KG1 (cell line): ENCODE results near the gene KLHL2.
"Not testable (repeated sequence)": the region's sequence is repeated elsewhere in the genome, so short reads cannot be mapped to it uniquely, and the experiment has no call there.

Experiments used
- DNase-seq: peaks from one replicate; lab custom pipeline; 2025; lab: John Stamatoyannopoulos, UW

The KLHL2 gene

GRCh38 chr4:165330666-165331065, 123.3 kb downstream of the KLHL2 start:
- DNase-seq = no peak

DNA sequence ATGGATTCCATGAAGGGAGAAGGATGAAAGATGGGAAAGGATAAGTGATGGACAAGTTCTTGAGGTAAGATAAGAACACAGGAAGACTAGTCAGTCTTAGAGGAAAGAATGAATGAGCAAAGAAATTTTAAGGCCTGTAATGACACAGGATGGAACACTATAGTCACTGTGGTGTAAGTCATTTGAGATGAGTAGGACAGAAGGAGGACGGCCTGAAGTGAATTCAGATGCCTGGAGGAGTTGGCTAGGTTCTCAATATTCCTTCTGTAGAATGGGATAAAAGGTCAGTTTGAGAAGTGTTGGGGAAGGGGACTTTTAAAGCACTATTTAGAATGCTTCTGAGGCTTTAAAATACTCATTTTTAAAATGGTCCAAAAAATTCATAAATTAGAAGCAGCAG, 124.0 kb downstream of the KLHL2 start:
- no peak for DNase-seq

DNA sequence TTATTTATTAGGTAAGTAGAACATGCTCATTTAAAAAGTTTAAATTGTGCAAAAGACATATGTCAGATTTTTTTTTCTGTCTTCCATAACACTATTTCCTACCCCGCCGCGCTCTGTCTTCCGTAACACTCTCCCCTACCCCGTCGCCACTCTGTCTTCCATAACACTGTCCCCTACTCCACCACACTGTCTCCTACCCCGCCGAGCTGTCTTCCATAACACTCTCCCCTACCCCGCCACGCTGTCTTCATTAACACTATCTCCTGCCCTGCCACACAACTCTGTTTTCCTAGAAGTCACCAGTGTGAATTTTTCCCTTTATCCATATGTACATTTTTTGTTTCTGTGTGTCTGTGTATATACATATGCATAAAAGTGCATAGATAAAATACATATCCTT, 124.5 kb downstream of the KLHL2 start:
- DNase-seq = no peak

DNA sequence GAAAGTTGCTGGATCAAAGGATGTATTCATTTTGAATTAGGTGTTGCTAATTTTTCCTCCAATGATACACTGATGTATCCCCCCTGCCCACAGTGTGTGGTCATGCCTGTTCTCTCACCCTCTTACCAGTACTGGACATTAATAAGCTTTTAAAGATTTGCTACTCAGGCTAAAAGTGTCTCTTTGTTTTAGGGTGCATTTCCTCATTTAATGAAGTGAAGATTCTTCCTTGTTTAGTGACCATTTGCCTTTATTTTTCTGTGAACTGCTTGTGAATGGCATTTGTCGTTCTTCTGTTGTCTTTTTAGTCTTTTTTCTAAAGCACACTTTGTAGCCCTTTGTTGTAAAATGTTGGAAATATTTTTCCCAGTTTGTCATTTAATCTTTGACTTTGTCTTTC, 125.1 kb downstream of the KLHL2 start:
- no peak for DNase-seq

GRCh38 chr4:165335163-165335703, 127.9 kb downstream of the KLHL2 start:
- DNase-seq = no peak

- DNase-seq = no peak
Observed at GRCh38 chr4:165336743-165337142, 129.4 kb downstream of the KLHL2 start.

- not testable (repeated sequence) for DNase-seq
Observed at GRCh38 chr4:165342340-165342739, 135.0 kb downstream of the KLHL2 start.

GRCh38 chr4:165343353-165344191, 136.2 kb downstream of the KLHL2 start:
- no peak for DNase-seq

DNA sequence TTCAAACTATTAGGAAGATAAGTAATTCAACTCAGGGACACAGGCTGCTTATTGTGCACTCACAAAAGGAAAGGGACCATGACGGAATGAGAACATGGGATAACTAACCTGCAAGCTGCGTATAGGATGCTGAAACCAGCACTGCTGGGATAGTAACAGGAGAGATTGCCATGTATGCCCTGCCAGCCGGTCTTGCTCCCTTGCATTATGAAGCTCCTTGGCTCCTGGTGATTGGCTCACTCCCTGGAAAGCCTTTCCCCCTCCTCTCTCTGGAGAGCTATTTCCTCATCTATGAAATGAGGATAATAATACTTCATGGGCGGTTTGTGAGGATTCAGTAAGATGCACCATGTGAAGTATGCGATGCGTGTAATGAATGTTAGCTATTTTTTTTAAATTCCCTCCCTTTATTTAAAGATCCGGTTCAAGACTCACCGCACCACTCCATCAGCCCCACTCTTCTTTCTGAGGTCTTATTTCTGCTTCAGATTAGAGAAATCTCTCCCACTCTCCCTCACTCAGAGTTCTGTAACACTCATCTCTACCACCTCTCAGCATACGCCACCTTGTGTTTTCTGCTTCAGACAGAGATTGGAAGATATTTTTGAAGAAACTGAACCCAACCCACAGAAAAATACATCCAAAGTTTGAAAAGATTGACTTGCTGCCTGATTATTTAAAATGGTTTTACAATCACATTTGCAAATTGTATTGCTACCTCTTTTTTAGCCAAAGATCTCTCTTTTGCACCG, 138.5 kb downstream of the KLHL2 start:
- DNase-seq = no peak

GRCh38 chr4:165347647-165348569, 140.5 kb downstream of the KLHL2 start:
- DNase-seq = no peak

DNA sequence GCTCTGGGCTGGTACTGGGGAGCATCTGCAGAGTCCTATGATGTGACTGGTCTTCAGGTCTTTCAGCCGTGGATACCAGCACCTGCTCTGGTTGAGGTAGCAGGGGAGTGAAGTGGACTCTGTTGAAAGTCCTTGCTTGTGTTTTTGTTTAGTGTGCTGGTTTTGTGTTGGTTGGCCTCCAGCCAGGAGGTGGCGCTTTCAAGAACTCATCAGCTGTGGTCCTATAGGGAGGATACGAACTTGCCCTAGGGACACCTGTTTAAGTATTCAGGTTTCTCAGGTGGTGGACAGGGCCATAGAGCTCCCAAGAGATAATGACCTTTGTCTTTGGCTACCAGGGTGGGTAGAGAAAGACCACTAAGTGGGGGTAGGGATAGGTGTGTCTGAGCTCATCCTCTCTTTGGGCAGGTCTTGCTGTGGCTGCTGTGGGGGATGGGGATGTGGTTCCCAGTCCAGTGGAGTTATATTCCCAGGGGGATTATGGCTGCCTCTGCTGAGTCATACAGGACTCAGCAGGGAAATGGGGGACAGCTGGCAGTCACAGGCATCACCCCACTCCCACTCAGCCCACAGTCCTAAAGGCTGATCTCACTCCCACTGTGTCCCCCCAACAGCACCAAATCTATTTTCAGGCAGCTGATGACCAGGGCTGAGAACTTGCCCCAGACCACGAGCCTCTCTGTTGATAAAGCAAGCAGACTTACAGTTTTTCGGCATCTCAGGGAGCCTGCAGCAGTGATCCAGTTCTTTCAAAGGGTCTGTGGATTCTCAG, 144.2 kb downstream of the KLHL2 start:
- DNase-seq = no peak

GRCh38 chr4:165355900-165356300, 148.5 kb downstream of the KLHL2 start:
- no peak for DNase-seq

- no peak for DNase-seq
Observed at GRCh38 chr4:165359506-165359905, 152.1 kb downstream of the KLHL2 start.

- DNase-seq = no peak
Observed at GRCh38 chr4:165360041-165360695, 152.8 kb downstream of the KLHL2 start.

- DNase-seq = no peak
Observed at GRCh38 chr4:165360985-165361670, 153.8 kb downstream of the KLHL2 start.

DNA sequence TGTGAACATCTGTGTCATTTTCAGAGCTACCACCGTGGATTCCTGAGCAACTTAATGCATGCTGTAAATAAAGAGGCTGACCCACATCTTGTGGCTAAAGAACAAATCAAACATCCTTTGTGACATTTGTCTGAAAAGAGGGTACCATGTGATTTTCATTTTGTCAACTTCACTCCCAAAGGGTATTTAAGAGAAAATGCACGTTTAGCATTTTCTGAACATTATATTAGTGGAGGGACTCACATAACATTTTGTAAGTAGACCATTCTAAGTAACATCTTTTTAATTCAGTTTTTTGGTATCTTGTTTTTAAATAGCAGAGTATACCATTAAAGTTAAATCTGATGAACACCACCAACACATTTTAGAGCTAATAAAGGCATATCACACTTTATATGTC, 154.4 kb downstream of the KLHL2 start:
- DNase-seq = no peak

GRCh38 chr4:165364452-165365080, 157.2 kb downstream of the KLHL2 start:
- no peak for DNase-seq

DNA sequence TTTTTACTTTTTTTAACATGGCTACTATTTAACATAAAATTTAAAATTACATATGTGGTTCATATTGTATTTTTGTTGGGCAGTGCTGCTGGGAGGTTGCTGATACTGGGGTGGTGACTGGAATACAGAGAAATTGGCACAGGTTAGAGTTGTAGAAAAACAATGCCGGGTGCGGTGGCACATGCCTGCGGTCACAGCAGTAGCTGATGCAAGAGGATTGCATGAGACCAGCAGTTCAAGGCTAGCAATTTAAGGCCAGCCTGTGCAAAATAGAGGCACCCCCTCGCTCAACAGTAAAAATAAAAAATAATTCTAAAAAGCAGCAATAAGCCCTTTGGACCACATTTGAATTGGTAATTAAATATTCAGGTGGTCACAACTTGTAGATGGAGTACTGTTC, 159.7 kb downstream of the KLHL2 start:
- no peak for DNase-seq

DNA sequence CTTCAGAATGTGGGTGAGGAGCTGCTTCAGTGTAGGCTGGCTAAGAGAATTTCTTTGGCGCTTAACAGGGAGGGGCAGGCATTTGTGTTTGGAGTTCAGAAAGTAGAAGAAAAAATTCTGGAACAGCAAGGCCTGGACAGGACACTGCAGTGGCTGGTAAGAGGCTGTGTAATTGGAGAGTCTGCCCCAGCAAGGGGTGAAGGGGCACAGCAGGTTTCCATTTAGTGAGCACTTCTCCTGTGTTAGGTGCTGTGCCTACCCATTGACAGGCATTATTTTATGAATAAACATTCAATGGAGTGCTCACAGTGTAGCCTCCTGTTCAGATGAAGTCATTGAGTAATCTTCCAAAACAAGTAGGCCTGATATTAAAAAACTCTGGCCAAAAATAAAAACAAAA, 160.8 kb downstream of the KLHL2 start:
- DNase-seq = no peak

DNA sequence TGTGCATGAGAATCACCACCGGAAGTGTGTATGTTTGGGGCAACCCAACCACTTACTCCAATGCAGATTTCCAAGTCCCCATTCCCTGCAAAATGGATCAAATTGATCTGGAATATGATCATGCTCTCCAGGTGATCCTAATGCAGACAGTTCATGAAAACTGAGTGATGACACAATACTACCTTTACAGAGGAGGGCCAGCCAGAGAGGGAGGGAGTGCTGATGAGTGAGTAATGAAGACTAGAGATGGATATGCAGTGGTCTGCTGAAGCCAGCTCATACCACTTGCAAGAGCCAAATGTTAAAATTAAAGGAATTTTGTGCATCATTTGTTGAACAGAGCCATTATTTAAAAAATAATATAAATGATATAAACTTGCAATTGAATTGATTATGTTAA, 161.2 kb downstream of the KLHL2 start:
- DNase-seq = no peak
